ENCODE results near the gene WWC1.

WWC1 gene

DNA sequence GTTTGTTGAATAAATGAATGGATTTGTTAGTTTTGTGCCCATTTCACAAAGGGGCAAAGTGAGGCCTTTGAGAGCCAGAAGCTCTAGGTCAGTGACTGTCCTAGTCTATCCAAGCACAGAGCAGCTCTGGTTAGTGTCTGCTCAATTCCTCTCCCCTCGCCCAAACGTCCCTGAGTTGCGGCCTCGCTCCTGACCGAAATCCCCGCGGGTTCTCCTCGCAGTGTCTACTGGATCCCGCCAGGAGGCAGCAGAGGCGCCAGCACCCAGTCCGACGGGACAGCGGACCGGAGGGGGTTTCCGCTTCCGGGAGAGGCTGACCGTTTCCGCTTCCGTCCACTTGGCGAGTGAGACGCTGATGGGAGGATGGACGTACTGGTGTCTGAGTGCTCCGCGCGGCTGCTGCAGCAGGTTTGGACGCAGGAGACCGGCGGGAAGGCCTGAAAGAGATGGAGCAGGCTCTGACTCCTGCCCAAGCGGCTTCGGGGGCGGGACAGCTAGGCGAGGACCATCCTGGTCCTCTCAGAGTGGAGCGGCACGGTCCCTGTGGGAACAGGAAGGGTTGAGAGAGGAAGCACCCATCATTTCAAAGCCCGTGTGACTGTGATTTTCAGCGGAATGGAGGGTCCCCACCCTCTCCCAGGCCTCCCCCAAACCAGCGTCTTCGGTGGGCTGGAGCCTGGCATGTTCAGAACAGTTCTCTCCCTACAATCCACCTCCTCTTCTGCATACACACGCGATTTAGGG, 194.9 kb downstream of the WWC1 start, which contains the start of gene RARS1:
Gene RARS1, plus strand, starts transcription at position 336 of the 744 bp plus-strand sequence. Its CDS starts 28 bp downstream, at position 364.
- DNase-seq (ENCODE audit: low read depth in 3 of 3) = peak; percentile 85 to 88 (median 86)

DNA sequence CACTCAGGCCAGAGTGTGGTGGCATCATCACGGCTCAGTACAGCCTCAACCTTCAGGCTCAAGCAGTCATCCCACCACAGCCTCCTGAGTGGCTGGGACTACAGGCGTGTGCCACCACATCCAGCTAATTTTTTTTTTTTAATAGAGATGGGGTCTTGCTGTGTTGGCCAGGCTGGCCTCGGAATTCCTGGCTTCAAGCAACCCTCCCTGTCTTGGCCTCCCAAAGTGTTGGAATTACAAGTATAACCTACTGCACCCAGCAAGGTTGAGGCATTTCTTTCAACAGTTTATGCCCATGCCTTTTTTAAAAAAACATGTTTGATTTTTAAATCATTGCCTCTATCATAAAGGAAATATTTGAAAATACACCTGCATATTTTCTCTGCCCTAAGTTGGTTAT, 197.6 kb downstream of the WWC1 start:
- DNase-seq (ENCODE audit: low read depth in 3 of 3) = no peak

DNA sequence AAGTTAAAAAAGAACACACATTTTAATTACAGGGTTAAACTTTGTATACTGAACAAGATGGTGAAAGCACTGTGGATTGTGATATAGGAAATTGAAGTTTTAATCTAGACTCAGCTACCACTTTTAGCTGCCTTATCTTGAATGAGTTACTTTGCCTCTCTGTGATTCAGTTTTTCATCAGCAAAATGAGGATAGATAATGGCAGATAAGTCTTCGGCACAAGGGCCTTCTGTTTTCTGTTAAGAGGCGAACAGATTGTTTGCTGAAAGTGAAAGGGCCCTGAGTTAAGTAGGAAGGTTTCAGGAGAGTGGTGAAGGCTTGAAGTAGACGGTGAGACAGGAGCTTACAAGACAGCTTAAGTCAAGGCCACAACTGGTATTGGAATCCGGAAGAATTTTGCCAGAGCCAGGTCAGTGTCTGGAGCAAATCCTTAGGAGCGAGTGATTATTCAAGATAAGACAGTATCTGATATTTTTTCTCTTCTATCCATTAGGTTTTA, 202.7 kb downstream of the WWC1 start:
- DNase-seq (ENCODE audit: low read depth in 3 of 3) = no peak

DNA sequence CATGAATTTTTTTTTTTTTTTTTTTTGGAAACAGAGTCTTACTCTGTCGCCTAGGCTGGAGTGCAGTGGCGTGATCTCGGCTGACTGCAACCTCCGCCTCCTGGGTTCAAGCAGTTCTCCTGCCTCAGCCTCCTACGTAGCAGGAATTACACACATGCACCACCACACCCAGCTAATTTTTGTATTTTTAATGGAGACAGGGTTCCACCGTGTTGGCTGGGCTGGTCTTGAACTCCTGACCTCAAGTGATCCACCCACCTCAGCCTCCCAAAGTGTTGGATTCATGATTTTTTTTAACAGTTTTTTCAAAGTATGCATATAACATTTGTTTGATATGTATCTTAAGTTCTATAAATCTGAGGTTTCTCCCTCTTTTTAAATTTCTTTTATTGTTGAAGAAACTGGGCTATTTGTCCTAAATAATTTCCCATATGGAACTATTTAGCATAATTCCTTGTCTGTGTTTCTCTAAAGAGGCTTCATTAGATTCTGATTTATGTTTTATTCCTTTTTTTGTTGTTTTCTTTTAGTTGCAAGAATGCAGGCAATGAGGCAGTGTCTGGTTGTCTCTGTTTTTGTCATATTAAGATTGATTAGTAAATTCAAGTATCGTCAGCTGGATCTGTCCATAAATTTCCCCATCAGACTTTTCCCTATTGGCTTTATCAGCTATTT, 211.3 kb downstream of the WWC1 start:
- DNase-seq (ENCODE audit: low read depth in 3 of 3) = no peak

DNA sequence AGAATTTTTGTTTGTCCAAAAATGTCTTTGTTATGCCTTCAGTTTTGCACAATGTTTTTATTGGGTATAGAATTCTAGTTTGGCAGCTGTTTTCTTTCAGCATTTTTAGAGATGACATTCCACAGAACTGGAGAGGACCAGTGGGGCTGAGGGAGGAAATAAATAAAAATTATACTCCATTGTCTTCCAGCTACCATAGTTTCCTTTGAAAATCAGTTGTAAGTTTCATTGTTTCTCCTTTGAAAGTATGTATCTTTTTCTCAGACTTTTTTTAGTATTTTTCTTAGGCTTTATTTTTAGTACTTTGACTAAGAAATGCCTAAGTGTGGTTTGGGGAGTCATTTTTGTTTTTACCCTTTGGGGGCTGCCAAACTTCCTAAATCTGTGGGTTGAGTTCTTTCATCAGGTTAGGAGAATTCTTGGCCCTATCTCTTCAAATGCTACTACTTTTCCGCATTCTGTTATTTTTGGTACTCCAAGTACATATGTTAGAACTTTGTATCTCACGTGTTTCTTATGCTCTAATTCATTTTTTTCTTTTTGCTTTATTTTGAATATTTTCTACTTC, 222.5 kb downstream of the WWC1 start:
- DNase-seq (ENCODE audit: low read depth in 3 of 3) = no peak
